ENCODE data around the gene SPEG.

Gene SPEG

GRCh38 chr2:219482674-219483405, 48.2 kb downstream of the SPEG start:
- no peak for TF ChIP-seq CTCF (IDR thresholded peaks at IDR 0.05; ENCODE audit: low read depth, low read length, missing control alignments)
- no peak for DNase-seq (ENCODE audit: low read depth)
- no peak overlapping the region for H3K4me3 ChIP-seq (ENCODE audit: low read depth, low read length)
- in situ Hi-C loops (cut with HindIII; ENCODE audit: low sequenced_read_pairs): no loop called here

- DNase-seq (ENCODE audit: low read depth): no peak
- no peak overlapping the region for H3K4me3 ChIP-seq (ENCODE audit: low read depth, low read length)
- in situ Hi-C loops (cut with HindIII; ENCODE audit: low sequenced_read_pairs): no loop called here
- no peak for TF ChIP-seq CTCF (IDR thresholded peaks at IDR 0.05; ENCODE audit: low read depth, low read length, missing control alignments)
Observed at GRCh38 chr2:219483451-219484342, 49.1 kb downstream of the SPEG start.

GRCh38 chr2:219484343-219485200, 49.9 kb downstream of the SPEG start:
- in situ Hi-C loops (cut with HindIII; ENCODE audit: low sequenced_read_pairs): no loop called here
- TF ChIP-seq CTCF (IDR thresholded peaks at IDR 0.05; ENCODE audit: low read depth, low read length, missing control alignments): no peak
- H3K4me3 ChIP-seq (ENCODE audit: low read depth, low read length): no peak overlapping the region
- no peak for DNase-seq (ENCODE audit: low read depth)

- H3K4me3 ChIP-seq (ENCODE audit: low read depth, low read length): no peak overlapping the region
- in situ Hi-C loops (cut with HindIII; ENCODE audit: low sequenced_read_pairs): no loop called here
- no peak for DNase-seq (ENCODE audit: low read depth)
- no peak for TF ChIP-seq CTCF (IDR thresholded peaks at IDR 0.05; ENCODE audit: low read depth, low read length, missing control alignments)
Observed at GRCh38 chr2:219485201-219485580, 50.5 kb downstream of the SPEG start.

- in situ Hi-C loops (cut with HindIII; ENCODE audit: low sequenced_read_pairs): no loop called here
- H3K4me3 ChIP-seq (ENCODE audit: low read depth, low read length): no peak overlapping the region
- no peak for TF ChIP-seq CTCF (IDR thresholded peaks at IDR 0.05; ENCODE audit: low read depth, low read length, missing control alignments)
- no peak for DNase-seq (ENCODE audit: low read depth)
Observed at GRCh38 chr2:219486380-219486959, 51.8 kb downstream of the SPEG start.

Measured in astrocyte of the cerebellum (primary cell).